Endodermal cell (in vitro differentiated cells): Measurements from ENCODE around the gene AOPEP. TPM values are rescaled to one million over a fixed set of nuclear protein-coding genes. Genes with fewer than 3 reads are reported as not detected.

Source experiments
- DNase-seq: peaks from one replicate; pipeline ENCODE4 v3.0.0-alpha.2; 2017
- H3K27ac ChIP-seq: 2 replicates; pipeline ENCODE4 v1.5.1; 2013; ENCODE audit warnings: mild to moderate bottlenecking, low read depth, low read length, moderate library complexity
- H3K27me3 ChIP-seq: 2 replicates; pipeline ENCODE4 v1.6.1; 2013; ENCODE audit warnings: mild to moderate bottlenecking, low read length, moderate library complexity; ENCODE audit not compliant: insufficient read depth, control insufficient read depth, poor library complexity, severe bottlenecking
- H3K36me3 ChIP-seq: 2 replicates; pipeline ENCODE4 v1.7.0; 2013; ENCODE audit warnings: mild to moderate bottlenecking, low read length, moderate library complexity; ENCODE audit not compliant: control insufficient read depth, insufficient read depth
- H3K4me1 ChIP-seq: one replicate; pipeline ENCODE4 v1.7.0; 2013; ENCODE audit warnings: low read length; ENCODE audit not compliant: control insufficient read depth, insufficient read depth
- H3K4me3 ChIP-seq: 2 replicates; pipeline ENCODE4 v1.5.1; 2013; ENCODE audit warnings: mild to moderate bottlenecking, low read length, moderate library complexity
- H3K9ac ChIP-seq: 2 replicates; pipeline ENCODE4 v1.6.1; 2013; ENCODE audit warnings: mild to moderate bottlenecking, low read length, moderate library complexity; ENCODE audit not compliant: poor library complexity, severe bottlenecking; ENCODE audit errors: extremely low read depth
- H3K9me3 ChIP-seq: 2 replicates; pipeline ENCODE4 v1.6.1; 2013; ENCODE audit warnings: mild to moderate bottlenecking, low read length, moderate library complexity; ENCODE audit not compliant: control insufficient read depth
- H3K27ac Mint-ChIP-seq: 2 replicates; pipeline ENCODE4 v1.8.0; 2020; ENCODE audit warnings: mixed read lengths
- H3K27me3 Mint-ChIP-seq: 2 replicates; pipeline ENCODE4 v1.8.0; 2021; ENCODE audit warnings: mild to moderate bottlenecking, mixed read lengths; ENCODE audit not compliant: insufficient read depth
- H3K36me3 Mint-ChIP-seq: 2 replicates; pipeline ENCODE4 v1.8.0; 2020; ENCODE audit warnings: low read depth, mixed read lengths
- H3K4me1 Mint-ChIP-seq: 2 replicates; pipeline ENCODE4 v1.8.0; 2020; ENCODE audit warnings: mixed read lengths
- H3K4me3 Mint-ChIP-seq: 2 replicates; pipeline ENCODE4 v1.8.0; 2020; ENCODE audit warnings: mild to moderate bottlenecking, moderate library complexity, mixed read lengths
- H3K9me3 Mint-ChIP-seq: 2 replicates; pipeline ENCODE4 v1.8.0; 2020; ENCODE audit warnings: mild to moderate bottlenecking, mixed read lengths
- CTCF ChIP-seq: fragments of 200-600 bp; sonication (generic); conservative IDR thresholded peaks from 2 replicates; pipeline ENCODE4 v1.5.0; 2021; ENCODE audit warnings: antibody characterized with exemption, mild to moderate bottlenecking
- WGBS, 2 experiments: methylation state at CpG; one replicate each; pipeline versions ENCODE4 v1.1.5 to v1.1.7; 2013; ENCODE audit warnings: missing lambda C conversion rate in 2 of 2, mixed read lengths in 1 of 2; ENCODE audit not compliant: insufficient coverage in 1 of 2, insufficient read length in 1 of 2; 5-methylcytosine and 5-hydroxymethylcytosine counted together
- total RNA-seq, 2 donors: library from RNA; stranded (reverse); fragmentation: NEBNext Ultra II Directional in 1 of 2; extraction: Animal tissue kit (Norgen Biotek cat#: 25700) in 1 of 2; gene quantifications; 2 replicates in 1 of 2; 3 replicates in 1 of 2; pipeline ENCODE4 v1.2.1, GENCODE V29; 2021

AOPEP gene
- total RNA-seq, 2 donors from 2014 or later: 23.4 to 33.7 TPM

GRCh38 chr9:94900222-94901018, 173.9 kb downstream of the AOPEP start:
- H3K9me3 Mint-ChIP-seq: no peaks in the 10 kb centered on the region
- peaks cover 10% of the 10 kb centered on the region for H3K27me3 Mint-ChIP-seq
- Histone ChIP-seq H3K4me1 (no peaks in the 10 kb centered on the region), H3K4me3 (no peak overlapping the region), H3K9ac (no peak overlapping the region), H3K36me3 (no peaks in the 10 kb centered on the region), H3K9me3 (no peaks in the 10 kb centered on the region), H3K27ac (no peak overlapping the region), H3K27me3 (no peaks in the 10 kb centered on the region)
- H3K27ac Mint-ChIP-seq: no peak overlapping the region
- DNase-seq: no peak
- TF ChIP-seq CTCF: no peak
- peaks cover 18% of the 10 kb centered on the region for H3K4me1 Mint-ChIP-seq
- 92 to 98% methylated on average over 10 of the region's 10 CpGs for WGBS, 2 experiments
- peaks cover 1% of the 10 kb centered on the region for H3K36me3 Mint-ChIP-seq
- H3K4me3 Mint-ChIP-seq: no peak overlapping the region

DNA sequence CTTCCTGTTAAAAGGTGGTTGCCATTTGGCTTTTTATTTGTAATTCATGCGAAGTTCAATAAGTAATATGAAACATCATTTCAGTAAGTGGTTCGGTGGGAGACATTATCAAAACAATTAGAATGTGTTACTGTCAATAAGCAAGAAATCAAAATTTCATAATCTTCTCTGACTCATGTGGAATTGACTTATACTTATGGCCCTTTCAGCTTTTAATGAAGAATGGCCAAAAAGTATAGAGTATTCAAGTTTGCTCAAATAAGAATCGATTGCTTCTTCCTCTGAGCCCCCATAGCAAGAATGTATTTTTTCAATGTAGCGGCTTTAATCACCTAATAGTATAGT, 174.5 kb downstream of the AOPEP start:
- Histone ChIP-seq H3K9me3 (no peaks in the 10 kb centered on the region), H3K4me3 (no peak overlapping the region), H3K4me1 (no peaks in the 10 kb centered on the region), H3K27ac (no peak overlapping the region), H3K36me3 (no peaks in the 10 kb centered on the region), H3K9ac (no peak overlapping the region), H3K27me3 (no peaks in the 10 kb centered on the region)
- TF ChIP-seq CTCF: no peak
- Mint-ChIP-seq H3K36me3 (peaks cover 1% of the 10 kb centered on the region), H3K27me3 (peaks cover 10% of the 10 kb centered on the region), H3K9me3 (no peaks in the 10 kb centered on the region), H3K4me3 (no peak overlapping the region), H3K4me1 (peaks cover 18% of the 10 kb centered on the region), H3K27ac (no peak overlapping the region)
- WGBS, 2 experiments: 88 to 92% methylated on average over 1 to 3 of the region's 4 CpGs
- DNase-seq: no peak

- no peaks in the 10 kb centered on the region for H3K9me3 Mint-ChIP-seq
- no peaks in the 10 kb centered on the region for H3K36me3 ChIP-seq
- no peaks in the 10 kb centered on the region for H3K9me3 ChIP-seq
- no peak for TF ChIP-seq CTCF
- H3K27me3 ChIP-seq: no peaks in the 10 kb centered on the region
- WGBS, 2 experiments: 86% methylated on average over 2 of the region's 2 CpGs; no CpG with 5 or more reads in 1 of the 2 experiments
- no peak for DNase-seq
- no peak overlapping the region for H3K27ac Mint-ChIP-seq
- no peak overlapping the region for H3K9ac ChIP-seq
- peaks cover 3% of the 10 kb centered on the region for H3K4me1 ChIP-seq
- peaks cover 29% of the 10 kb centered on the region for H3K4me1 Mint-ChIP-seq
- no peak overlapping the region for H3K4me3 ChIP-seq
- H3K4me3 Mint-ChIP-seq: no peak overlapping the region
- no peak overlapping the region for H3K27ac ChIP-seq
- no peaks in the 10 kb centered on the region for H3K36me3 Mint-ChIP-seq
- peaks cover 10% of the 10 kb centered on the region for H3K27me3 Mint-ChIP-seq
Observed at GRCh38 chr9:94903961-94904421, 177.5 kb downstream of the AOPEP start.
